Neutrophil (primary cell): Measurements from ENCODE around the gene MPZL2.
A peak's percentile ranks its signal among the peaks of the same experiment; 100 is the strongest.

Experiments
- H3K27ac ChIP-seq: fragments of 200-600 bp; sonication (generic); 2 replicates; pipeline ENCODE4 v1.5.1; 2016; ENCODE audit warnings: mild to moderate bottlenecking, moderate library complexity
- H3K27me3 ChIP-seq: fragments of 200-600 bp; sonication (generic); 2 replicates; pipeline ENCODE4 v1.6.0; 2016; ENCODE audit warnings: mild to moderate bottlenecking
- H3K36me3 ChIP-seq: fragments of 200-600 bp; sonication (generic); 2 replicates; pipeline ENCODE4 v1.5.1; 2017
- H3K4me1 ChIP-seq, 2 experiments: fragments of 200-600 bp in 1 of 2; sonication (generic) in 1 of 2; 1 replicate in 1 of 2; 2 replicates in 1 of 2; pipeline versions ENCODE4 v1.5.1 to v1.6.1; 2013 to 2016; ENCODE audit warnings: low read depth in 1 of 2, low read length in 1 of 2, mild to moderate bottlenecking in 1 of 2, moderate library complexity in 1 of 2; ENCODE audit not compliant: control insufficient read depth in 1 of 2, insufficient read depth in 1 of 2
- H3K4me3 ChIP-seq, 2 experiments: fragments of 200-600 bp in 1 of 2; sonication (generic) in 1 of 2; 1 replicate in 1 of 2; 2 replicates in 1 of 2; pipeline ENCODE4 v1.5.1; 2013 to 2016; ENCODE audit warnings: low read depth in 1 of 2, low read length in 1 of 2, mild to moderate bottlenecking in 1 of 2, moderate library complexity in 1 of 2
- H3K9me3 ChIP-seq: fragments of 200-600 bp; sonication (generic); 2 replicates; pipeline ENCODE4 v1.5.1; 2016
- TF ChIP-seq, protein P1 (sequence below): fragments of 200-600 bp; sonication (generic); IDR thresholded peaks from 2 replicates; pipeline ENCODE4 v1.5.1; 2016; ENCODE audit warnings: antibody characterized with exemption

The MPZL2 gene

DNA sequence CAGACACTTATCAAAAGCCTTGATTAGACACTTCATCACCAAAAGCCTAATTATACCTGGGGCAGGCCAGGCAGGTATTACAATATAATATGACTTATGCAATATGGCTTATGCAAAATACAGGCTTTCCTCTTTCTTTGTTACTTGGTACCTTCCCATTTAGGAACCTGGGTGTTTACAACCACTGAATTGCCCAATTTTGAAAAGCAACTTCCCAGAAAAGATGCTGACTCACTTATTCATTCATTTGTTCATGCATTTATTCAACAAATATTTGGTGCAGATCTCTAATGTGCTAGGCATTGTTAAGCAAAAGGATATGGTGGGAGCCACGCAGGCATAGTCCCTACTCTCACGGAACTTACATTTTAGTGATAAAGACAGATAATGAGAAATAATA, 25.7 kb downstream of the MPZL2 start:
- Histone ChIP-seq H3K27me3 (no peaks in the 10 kb centered on the region), H3K27ac (peak overlapping the region; percentile 91), H3K36me3 (peaks cover 41% of the 10 kb centered on the region), H3K9me3 (no peaks in the 10 kb centered on the region), H3K4me1 (peaks cover 97 to 100% of the 10 kb centered on the region in 2 experiments), H3K4me3 (peak overlapping the region; percentile 65 to 68)
- TF ChIP-seq, protein P1, sequence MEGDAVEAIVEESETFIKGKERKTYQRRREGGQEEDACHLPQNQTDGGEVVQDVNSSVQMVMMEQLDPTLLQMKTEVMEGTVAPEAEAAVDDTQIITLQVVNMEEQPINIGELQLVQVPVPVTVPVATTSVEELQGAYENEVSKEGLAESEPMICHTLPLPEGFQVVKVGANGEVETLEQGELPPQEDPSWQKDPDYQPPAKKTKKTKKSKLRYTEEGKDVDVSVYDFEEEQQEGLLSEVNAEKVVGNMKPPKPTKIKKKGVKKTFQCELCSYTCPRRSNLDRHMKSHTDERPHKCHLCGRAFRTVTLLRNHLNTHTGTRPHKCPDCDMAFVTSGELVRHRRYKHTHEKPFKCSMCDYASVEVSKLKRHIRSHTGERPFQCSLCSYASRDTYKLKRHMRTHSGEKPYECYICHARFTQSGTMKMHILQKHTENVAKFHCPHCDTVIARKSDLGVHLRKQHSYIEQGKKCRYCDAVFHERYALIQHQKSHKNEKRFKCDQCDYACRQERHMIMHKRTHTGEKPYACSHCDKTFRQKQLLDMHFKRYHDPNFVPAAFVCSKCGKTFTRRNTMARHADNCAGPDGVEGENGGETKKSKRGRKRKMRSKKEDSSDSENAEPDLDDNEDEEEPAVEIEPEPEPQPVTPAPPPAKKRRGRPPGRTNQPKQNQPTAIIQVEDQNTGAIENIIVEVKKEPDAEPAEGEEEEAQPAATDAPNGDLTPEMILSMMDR: no peak

DNA sequence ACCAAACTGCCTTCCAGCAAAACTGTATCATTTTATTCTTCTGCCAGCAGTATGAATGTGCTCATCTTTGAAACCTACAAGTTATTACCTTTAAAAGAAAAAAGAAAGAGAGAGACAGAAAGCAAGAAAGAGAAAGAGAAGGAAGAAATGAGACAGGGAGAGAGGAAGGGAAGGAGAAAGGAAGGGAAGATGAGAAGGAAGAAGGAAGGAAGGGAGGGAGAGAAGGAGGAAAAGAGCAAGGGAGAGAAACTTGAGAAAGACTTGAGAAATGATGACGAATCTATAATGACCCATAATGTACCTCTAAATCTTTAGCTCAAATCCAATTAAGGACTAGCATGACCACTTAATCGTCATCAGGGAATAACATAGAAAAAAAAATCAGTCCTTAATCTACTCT, 27.9 kb downstream of the MPZL2 start:
- TF ChIP-seq, protein P1: no peak
- no peaks in the 10 kb centered on the region for H3K9me3 ChIP-seq
- H3K27me3 ChIP-seq: no peaks in the 10 kb centered on the region
- H3K27ac ChIP-seq: peak overlapping the region; percentile 91
- peaks cover 96 to 100% of the 10 kb centered on the region in 2 experiments for H3K4me1 ChIP-seq
- H3K4me3 ChIP-seq: peak overlapping the region in 1 of 2 experiments; percentile 68
- H3K36me3 ChIP-seq: peaks cover 62% of the 10 kb centered on the region

DNA sequence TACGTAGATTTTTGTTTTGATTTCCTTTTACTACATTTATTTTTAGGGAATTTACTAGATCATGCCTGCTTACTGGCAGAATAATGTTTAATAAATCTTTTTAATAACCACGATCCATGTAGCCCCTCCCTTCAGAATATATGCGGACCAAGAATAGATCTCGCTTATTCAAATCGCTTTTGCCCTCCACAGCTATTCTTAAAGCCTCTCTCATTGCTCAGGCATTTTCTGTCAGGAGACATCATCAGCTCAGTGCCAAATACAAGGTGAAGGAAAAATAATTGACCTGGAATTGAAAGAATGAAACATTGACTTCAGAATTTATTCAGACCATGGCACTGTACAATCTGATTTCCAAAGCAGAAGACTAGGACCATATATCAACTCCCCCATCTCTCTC, 29.3 kb downstream of the MPZL2 start:
- H3K27me3 ChIP-seq: no peaks in the 10 kb centered on the region
- H3K36me3 ChIP-seq: peaks cover 73% of the 10 kb centered on the region
- H3K9me3 ChIP-seq: no peaks in the 10 kb centered on the region
- H3K4me3 ChIP-seq: no peak overlapping the region
- peak overlapping the region; percentile 97 for H3K27ac ChIP-seq
- peaks cover 96 to 100% of the 10 kb centered on the region in 2 experiments for H3K4me1 ChIP-seq
- TF ChIP-seq, protein P1: no peak

DNA sequence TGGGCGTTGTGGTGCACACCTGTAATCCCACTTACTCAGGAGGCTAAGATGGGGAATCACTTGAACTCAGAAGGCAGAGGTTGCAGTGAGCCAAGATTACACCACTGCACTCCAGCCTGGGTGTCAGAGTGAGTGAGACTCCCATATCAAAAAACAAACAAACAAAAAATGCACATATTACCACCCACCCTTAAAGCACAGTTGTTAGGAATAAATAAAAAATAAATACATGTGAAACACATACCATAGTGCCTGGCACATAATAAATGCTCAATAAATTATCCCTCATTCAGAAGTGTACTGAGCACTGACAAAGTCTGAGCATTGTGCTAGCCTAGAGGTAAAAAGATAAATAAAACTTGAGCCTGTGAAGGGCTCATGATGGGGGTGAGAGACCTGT, 30.2 kb downstream of the MPZL2 start:
- no peak overlapping the region for H3K4me3 ChIP-seq
- TF ChIP-seq, protein P1: no peak
- no peaks in the 10 kb centered on the region for H3K9me3 ChIP-seq
- peaks cover 76% of the 10 kb centered on the region for H3K36me3 ChIP-seq
- peaks cover 96 to 100% of the 10 kb centered on the region in 2 experiments for H3K4me1 ChIP-seq
- no peaks in the 10 kb centered on the region for H3K27me3 ChIP-seq
- peak overlapping the region; percentile 97 for H3K27ac ChIP-seq

DNA sequence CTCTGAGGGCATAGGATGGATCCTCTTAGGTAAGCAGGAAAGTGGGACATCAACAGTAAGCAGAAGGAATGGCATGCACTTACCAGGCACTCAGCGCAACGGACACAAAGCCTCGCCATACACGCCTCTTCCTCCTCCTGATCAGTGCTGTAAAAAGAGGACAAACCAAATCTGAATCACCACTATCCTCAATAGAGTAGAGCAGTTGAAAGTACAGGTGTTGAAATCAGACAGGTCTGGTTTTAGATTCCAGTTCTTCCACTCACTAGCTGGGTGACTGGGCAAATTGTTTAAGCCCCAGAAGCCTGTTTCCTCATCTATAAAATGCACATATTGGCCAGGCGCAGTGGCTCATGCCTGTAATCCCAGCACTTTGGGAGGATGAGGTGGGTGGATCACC, 30.7 kb downstream of the MPZL2 start:
- Histone ChIP-seq H3K27ac (peak overlapping the region; percentile 97), H3K36me3 (peaks cover 76% of the 10 kb centered on the region), H3K9me3 (no peaks in the 10 kb centered on the region), H3K4me3 (no peak overlapping the region), H3K27me3 (no peaks in the 10 kb centered on the region), H3K4me1 (peaks cover 96 to 100% of the 10 kb centered on the region in 2 experiments)
- TF ChIP-seq, protein P1: no peak

DNA sequence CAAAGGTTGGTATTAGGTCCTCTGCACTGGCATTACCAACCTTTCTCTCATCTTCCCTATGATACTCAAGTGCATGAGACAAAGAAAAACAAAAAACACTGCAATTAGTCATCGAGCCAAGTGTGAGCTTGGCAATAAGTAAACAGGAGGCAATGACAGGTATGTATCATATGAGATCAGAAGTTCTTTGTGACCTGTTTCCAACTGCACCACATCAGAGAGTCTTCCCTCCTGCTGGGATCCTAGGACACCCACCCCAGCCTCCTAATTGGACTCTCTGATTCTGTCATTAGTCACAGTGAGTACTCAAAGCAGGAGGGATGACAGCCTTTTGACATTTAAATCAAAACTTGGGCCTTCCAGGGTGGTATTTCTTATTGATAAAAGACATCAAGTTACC, 31.4 kb downstream of the MPZL2 start:
- peak overlapping the region; percentile 97 for H3K27ac ChIP-seq
- H3K36me3 ChIP-seq: peaks cover 76% of the 10 kb centered on the region
- TF ChIP-seq, protein P1: no peak
- no peak overlapping the region for H3K4me3 ChIP-seq
- peaks cover 96 to 100% of the 10 kb centered on the region in 2 experiments for H3K4me1 ChIP-seq
- H3K9me3 ChIP-seq: no peaks in the 10 kb centered on the region
- H3K27me3 ChIP-seq: no peaks in the 10 kb centered on the region
